Lung (tissue), 12 donors: ENCODE results near the gene CCDC47. TPM values are rescaled to one million over a fixed set of nuclear protein-coding genes. Genes with fewer than 3 reads are reported as not detected.

Experiments
- ATAC-seq: fragments of 200-7000 bp; cut with Tn5 transposase; one replicate; pipeline ENCODE4 v1.9.1; 2020; ENCODE audit warnings: moderate number of reproducible peaks; ENCODE audit not compliant: insufficient read depth, low FRiP score
- DNase-seq, 3 donors: peaks; one replicate each; pipeline ENCODE4 v3.0.0-alpha.2; 2013 to 2017
- H3K27ac ChIP-seq, 2 donors: one replicate each; pipeline ENCODE4 v1.5.1; 2013; ENCODE audit warnings: mild to moderate bottlenecking in 2 of 2, moderate library complexity in 2 of 2, control low read depth in 1 of 2, inconsistent platforms in 1 of 2, low read depth in 1 of 2, low read length in 1 of 2
- H3K27me3 ChIP-seq, 3 donors: one replicate each; pipeline ENCODE4 v1.5.1; 2013; ENCODE audit warnings: low read length in 2 of 3; ENCODE audit not compliant: control insufficient read depth in 3 of 3, insufficient read depth in 3 of 3
- H3K36me3 ChIP-seq, 4 donors: one replicate each; pipeline ENCODE4 v1.5.1; 2013; ENCODE audit warnings: low read length in 4 of 4, mild to moderate bottlenecking in 1 of 4, moderate library complexity in 1 of 4; ENCODE audit not compliant: control insufficient read depth in 4 of 4, insufficient read depth in 4 of 4
- H3K4me1 ChIP-seq, 5 donors: one replicate each; pipeline ENCODE4 v1.5.1; 2013; ENCODE audit warnings: low read length in 5 of 5, mild to moderate bottlenecking in 2 of 5, moderate library complexity in 1 of 5; ENCODE audit not compliant: control insufficient read depth in 5 of 5, insufficient read depth in 5 of 5
- H3K4me3 ChIP-seq: one replicate; pipeline ENCODE4 v1.5.1; 2013; ENCODE audit warnings: mild to moderate bottlenecking, control low read depth, moderate library complexity
- H3K9ac ChIP-seq, 2 donors: one replicate each; pipeline ENCODE4 v1.5.1; 2013; ENCODE audit warnings: low read length in 2 of 2, control low read depth in 1 of 2; ENCODE audit not compliant: insufficient read depth in 1 of 2
- H3K9me3 ChIP-seq, 4 donors: one replicate each; pipeline ENCODE4 v1.5.1; 2013; ENCODE audit warnings: low read length in 3 of 4, mild to moderate bottlenecking in 1 of 4, moderate library complexity in 1 of 4; ENCODE audit not compliant: control insufficient read depth in 4 of 4, insufficient read depth in 3 of 4
- CTCF ChIP-seq: IDR thresholded peaks from 2 replicates; pipeline ENCODE4 v1.5.1; 2012; ENCODE audit warnings: mild to moderate bottlenecking; ENCODE audit errors: control extremely low read depth, extremely low read depth
- WGBS, 2 donors: extraction: QIAGEN DNeasy Blood & Tissue Kit; methylation state at CpG; one replicate each; pipeline ENCODE4 v1.1.7; 2013; 5-methylcytosine and 5-hydroxymethylcytosine counted together
- polyA plus RNA-seq, 2 donors: library from polyadenylated mRNA; stranded (reverse); fragments of 200-250 nt; gene quantifications; one replicate each; pipeline ENCODE4 v1.2.1, GENCODE V29; 2013
- total RNA-seq, 2 donors: library from RNA; depleted of rRNA in 1 of 2; stranded (reverse); fragments of >200 nt in 1 of 2; gene quantifications; one replicate each; pipeline ENCODE4 v1.2.1, GENCODE V29; 2014 to 2021
- donor health status: control.
- donor health status: control.
- donor health status: Bipolar disorder and iron deficiency.
- donor health status: healthy.
- donor health status: DM: yes; HTN: yes; CAD: no.

The CCDC47 gene
- total and polyA plus RNA-seq, 4 donors: 29.5 to 89.9 (median 82.7) TPM

GRCh38 chr17:63786971-63787711 lies 13.7 kb upstream of the CCDC47 start:
- DNase-seq (no peak), ATAC-seq (no peak)
- WGBS, 2 donors: 89 to 93% methylated on average over 13 of the region's 13 CpGs

DNA sequence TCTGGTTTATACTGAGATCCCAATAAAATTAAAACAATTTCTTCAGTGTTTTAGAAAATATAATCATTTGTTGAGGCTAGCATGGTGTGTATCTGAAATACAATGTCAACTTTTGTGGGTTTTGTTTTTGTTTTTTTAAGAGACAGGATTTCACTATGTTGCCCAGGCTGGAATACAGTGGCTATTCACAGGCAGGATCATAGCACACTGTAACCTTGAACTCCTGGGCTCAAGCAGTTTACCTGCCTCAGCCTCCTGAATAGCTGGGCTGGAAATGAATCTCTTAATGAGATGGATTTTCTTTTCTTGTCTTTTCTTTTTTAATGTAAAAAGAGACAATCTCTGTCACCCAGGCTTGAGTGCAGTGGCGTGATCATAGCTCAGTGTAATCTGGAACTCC lies 12.7 kb upstream of the CCDC47 start:
- 95 to 100% methylated on average over 1 of the region's 1 CpG for WGBS, 2 donors
- no peak overlapping the region for H3K9ac ChIP-seq

More at GRCh38 chr17:63786971-63787711, 13.7 kb upstream of the CCDC47 start:
- no peak overlapping the region for H3K27ac ChIP-seq
- H3K9ac ChIP-seq: no peak overlapping the region
- H3K36me3 ChIP-seq: peaks cover 9 to 25% (median 17%) of the 10 kb centered on the region in 4 donors
- H3K27me3 ChIP-seq: no peaks in the 10 kb centered on the region
- H3K9me3 ChIP-seq: no peaks in the 10 kb centered on the region
- no peak overlapping the region for H3K4me3 ChIP-seq
- TF ChIP-seq CTCF: no peak
- H3K4me1 ChIP-seq: no peaks in the 10 kb centered on the region

GRCh38 chr17:63785556-63785955 lies 12.2 kb upstream of the CCDC47 start:
- TF ChIP-seq CTCF: no peak
- WGBS, 2 donors: 100% methylated on average over 1 of the region's 1 CpG
- H3K36me3 ChIP-seq: peaks cover 11 to 24% (median 14%) of the 10 kb centered on the region in 4 donors

More for the DNA sequence above, 12.7 kb upstream of the CCDC47 start:
- Histone ChIP-seq H3K36me3 (peaks cover 9 to 24% (median 15%) of the 10 kb centered on the region in 4 donors), H3K4me1 (peaks cover 0 to under 1% (median 0%) of the 10 kb centered on the region in 5 donors), H3K27ac (no peak overlapping the region), H3K27me3 (no peaks in the 10 kb centered on the region), H3K9me3 (no peaks in the 10 kb centered on the region), H3K4me3 (no peak overlapping the region)
- no peak for ATAC-seq
- no peak for TF ChIP-seq CTCF
- no peak for DNase-seq

More at GRCh38 chr17:63785556-63785955, 12.2 kb upstream of the CCDC47 start:
- Histone ChIP-seq H3K4me3 (no peak overlapping the region), H3K27ac (no peak overlapping the region), H3K27me3 (no peaks in the 10 kb centered on the region), H3K4me1 (peaks cover 0 to 1% (median 0%) of the 10 kb centered on the region in 5 donors), H3K9ac (no peak overlapping the region), H3K9me3 (no peaks in the 10 kb centered on the region)
- DNase-seq: no peak
- no peak for ATAC-seq
